ENCODE data around the gene EFNA3. TPM values are rescaled to one million over a fixed set of nuclear protein-coding genes. Genes with fewer than 3 reads are reported as not detected.

Gene EFNA3
- polyA plus RNA-seq, 1 experiment, result 0.56 TPM

GRCh38 chr1:155032886-155033285 lies 45.8 kb upstream of the EFNA3 start:
- Histone ChIP-seq H3K27ac (ENCODE audit: low read depth, low read length) (no peak overlapping the region), H3K27me3 (ENCODE audit: control insufficient read depth, insufficient read depth, low read length) (peaks cover 40% of the 10 kb centered on the region), H3K9me3 (ENCODE audit: control insufficient read depth, insufficient read depth, low read length) (no peaks in the 10 kb centered on the region), H3K4me3 (ENCODE audit: low read depth, low read length) (no peak overlapping the region)
- TF ChIP-seq, protein P1, sequence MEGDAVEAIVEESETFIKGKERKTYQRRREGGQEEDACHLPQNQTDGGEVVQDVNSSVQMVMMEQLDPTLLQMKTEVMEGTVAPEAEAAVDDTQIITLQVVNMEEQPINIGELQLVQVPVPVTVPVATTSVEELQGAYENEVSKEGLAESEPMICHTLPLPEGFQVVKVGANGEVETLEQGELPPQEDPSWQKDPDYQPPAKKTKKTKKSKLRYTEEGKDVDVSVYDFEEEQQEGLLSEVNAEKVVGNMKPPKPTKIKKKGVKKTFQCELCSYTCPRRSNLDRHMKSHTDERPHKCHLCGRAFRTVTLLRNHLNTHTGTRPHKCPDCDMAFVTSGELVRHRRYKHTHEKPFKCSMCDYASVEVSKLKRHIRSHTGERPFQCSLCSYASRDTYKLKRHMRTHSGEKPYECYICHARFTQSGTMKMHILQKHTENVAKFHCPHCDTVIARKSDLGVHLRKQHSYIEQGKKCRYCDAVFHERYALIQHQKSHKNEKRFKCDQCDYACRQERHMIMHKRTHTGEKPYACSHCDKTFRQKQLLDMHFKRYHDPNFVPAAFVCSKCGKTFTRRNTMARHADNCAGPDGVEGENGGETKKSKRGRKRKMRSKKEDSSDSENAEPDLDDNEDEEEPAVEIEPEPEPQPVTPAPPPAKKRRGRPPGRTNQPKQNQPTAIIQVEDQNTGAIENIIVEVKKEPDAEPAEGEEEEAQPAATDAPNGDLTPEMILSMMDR (IDR thresholded peaks at IDR 0.05; ENCODE audit: low read depth, low read length), result no peak
- ChIA-PET POLR2A (no interaction called here), CTCF (interaction anchor here (0.7 to 1.7 kb wide), 3 partner anchors 8 to 15 kb away, joined by 3 to 7 read pairs (median 3); no protein-coding TSS in a partner anchor)
- no peak for DNase-seq (ENCODE audit: low read depth, low spot score)

GRCh38 chr1:155033524-155033923 lies 45.1 kb upstream of the EFNA3 start, which contains the start of the genes DCST1 and DCST2:
Gene DCST1 (plus strand): TSS chr1:155033824. CDS start chr1:155034037, 213 bp downstream.
Gene DCST2 (minus strand): TSS chr1:155033781. CDS start chr1:155033701, 80 bp downstream.
- H3K27ac ChIP-seq (ENCODE audit: low read depth, low read length), result no peak within 1 kb of the TSS
- POLR2A ChIA-PET, result no interaction called here
- CTCF ChIA-PET, result interaction anchor here (1.7 kb wide), 1 partner anchor 16 kb away, joined by 7 read pairs; no protein-coding TSS in a partner anchor

DNA sequence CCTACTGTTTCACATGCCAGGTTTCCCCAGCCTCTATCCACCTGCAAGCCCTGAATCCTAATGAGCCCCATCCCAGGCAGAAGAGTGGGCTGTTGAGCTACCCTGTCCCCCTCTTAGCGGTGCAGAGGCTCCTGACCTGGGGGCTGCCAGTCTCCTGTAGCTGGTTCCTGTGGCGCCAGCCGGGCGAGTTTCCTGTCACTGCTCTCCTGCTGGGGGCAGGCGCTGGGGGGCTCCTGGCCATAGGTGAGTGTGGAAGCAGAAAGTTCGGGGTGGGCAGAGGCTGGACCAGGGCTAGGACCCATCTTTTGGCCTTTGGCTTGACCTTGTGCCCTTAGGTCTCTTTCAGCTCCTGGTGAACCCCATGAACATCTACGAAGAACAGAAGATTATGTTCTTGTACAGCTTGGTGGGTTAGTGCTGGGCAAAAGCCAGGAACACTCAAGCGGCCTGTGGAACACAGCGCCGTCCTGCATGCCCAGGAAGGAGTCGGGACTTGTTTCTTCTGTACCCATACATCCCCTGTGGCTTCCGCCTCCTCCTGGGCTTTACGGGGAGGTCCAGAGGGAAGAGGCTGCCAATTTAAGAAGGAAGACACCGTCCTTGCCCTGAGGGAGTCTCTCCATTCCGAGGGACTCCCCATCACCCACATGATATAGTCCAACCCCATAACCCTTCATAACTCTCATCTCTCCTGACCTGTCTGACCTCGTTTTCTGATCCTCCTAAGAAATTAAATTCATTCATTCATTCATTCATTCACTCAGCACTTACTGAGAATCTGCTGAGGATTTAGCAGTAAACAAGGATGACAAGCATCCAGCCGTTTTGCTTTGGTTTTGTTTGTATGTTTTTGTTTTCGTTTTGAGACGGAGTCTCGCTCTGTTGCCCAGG lies 44.1 kb upstream of the EFNA3 start:
- ChIA-PET POLR2A (no interaction called here), CTCF (interaction anchor here (0.8 to 1.3 kb wide), 2 partner anchors 9 to 17 kb away, joined by 3 to 7 read pairs; no protein-coding TSS in a partner anchor)
- Histone ChIP-seq H3K4me3 (ENCODE audit: low read depth, low read length) (no peak overlapping the region), H3K27ac (ENCODE audit: low read depth, low read length) (no peak overlapping the region), H3K9me3 (ENCODE audit: control insufficient read depth, insufficient read depth, low read length) (no peaks in the 10 kb centered on the region), H3K27me3 (ENCODE audit: control insufficient read depth, insufficient read depth, low read length) (peaks cover 46% of the 10 kb centered on the region)
- DNase-seq (ENCODE audit: low read depth, low spot score), result no peak
- TF ChIP-seq, protein P1 (IDR thresholded peaks at IDR 0.05; ENCODE audit: low read depth, low read length), result no peak

More at GRCh38 chr1:155033524-155033923, 45.1 kb upstream of the EFNA3 start, which contains the start of the genes DCST1 and DCST2:
- DNase-seq (ENCODE audit: low read depth, low spot score), result no peak
- Histone ChIP-seq H3K27me3 (ENCODE audit: control insufficient read depth, insufficient read depth, low read length) (peaks cover 41% of the 10 kb centered on the region), H3K4me3 (ENCODE audit: low read depth, low read length) (no peak within 1 kb of the TSS), H3K9me3 (ENCODE audit: control insufficient read depth, insufficient read depth, low read length) (no peaks in the 10 kb centered on the region)
- TF ChIP-seq, protein P1 (IDR thresholded peaks at IDR 0.05; ENCODE audit: low read depth, low read length), result no peak

DNA sequence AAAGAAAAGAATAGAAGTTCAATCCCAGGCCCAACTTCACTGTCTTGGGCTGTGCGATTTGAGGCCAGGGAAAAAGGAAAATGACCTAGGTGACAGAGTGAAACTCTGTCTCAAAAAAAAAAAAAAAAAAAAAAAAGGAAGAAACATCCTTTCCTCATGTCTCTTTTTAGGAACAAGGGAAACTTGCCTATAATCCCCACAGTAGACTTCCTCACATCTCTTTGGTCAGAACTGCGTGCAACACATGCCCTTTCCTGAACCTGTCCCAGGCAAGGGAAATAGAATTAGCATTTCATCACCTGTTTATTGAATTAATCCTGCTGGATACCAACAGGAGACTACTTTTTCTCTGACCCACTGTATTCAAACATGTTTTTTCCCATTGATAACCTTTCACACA lies 42.7 kb upstream of the EFNA3 start:
- TF ChIP-seq, protein P1 (IDR thresholded peaks at IDR 0.05; ENCODE audit: low read depth, low read length), result no peak
- POLR2A ChIA-PET, result no interaction called here
- no peaks in the 10 kb centered on the region for H3K9me3 ChIP-seq (ENCODE audit: control insufficient read depth, insufficient read depth, low read length)
- no peak overlapping the region for H3K27ac ChIP-seq (ENCODE audit: low read depth, low read length)
- H3K27me3 ChIP-seq (ENCODE audit: control insufficient read depth, insufficient read depth, low read length), result peaks cover 39% of the 10 kb centered on the region
- CTCF ChIA-PET, result interaction anchor here (1.3 kb wide), 1 partner anchor 8 kb away, joined by 7 read pairs; no protein-coding TSS in a partner anchor
- no peak for DNase-seq (ENCODE audit: low read depth, low spot score)
- no peak overlapping the region for H3K4me3 ChIP-seq (ENCODE audit: low read depth, low read length)

DNA sequence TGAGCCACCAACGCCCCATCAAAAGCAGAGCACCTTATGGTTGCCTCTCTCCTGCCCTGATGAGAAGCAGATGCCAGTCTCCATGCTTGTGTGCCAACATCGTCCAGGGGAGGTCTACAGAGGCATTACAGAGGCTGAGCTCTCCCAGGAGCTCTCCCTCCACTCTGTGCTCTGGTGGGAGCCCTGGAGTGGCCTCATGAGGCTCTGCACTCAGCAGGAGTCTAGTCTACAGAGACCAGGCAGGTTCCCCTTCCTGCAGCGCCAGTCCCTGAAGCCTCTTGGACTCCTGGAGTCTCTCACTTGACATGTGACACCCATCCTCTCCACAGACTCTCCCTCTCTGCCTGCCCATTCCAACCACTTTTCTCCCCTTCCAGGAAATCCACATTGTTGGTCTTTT lies 41.6 kb upstream of the EFNA3 start:
- ChIA-PET CTCF (interaction anchor here (1.6 kb wide), 1 partner anchor 14 kb away, joined by 7 read pairs; the partner anchor contains the start of gene ADAM15), POLR2A (interaction anchor here (0.7 kb wide), 1 partner anchor 1453 kb away, joined by 11 read pairs; no protein-coding TSS in a partner anchor)

More for the DNA sequence above, 41.6 kb upstream of the EFNA3 start:
- no peaks in the 10 kb centered on the region for H3K9me3 ChIP-seq (ENCODE audit: control insufficient read depth, insufficient read depth, low read length)
- TF ChIP-seq, protein P1 (IDR thresholded peaks at IDR 0.05; ENCODE audit: low read depth, low read length), result no peak
- DNase-seq (ENCODE audit: low read depth, low spot score), result no peak
- H3K4me3 ChIP-seq (ENCODE audit: low read depth, low read length), result no peak overlapping the region
- no peak overlapping the region for H3K27ac ChIP-seq (ENCODE audit: low read depth, low read length)
- H3K27me3 ChIP-seq (ENCODE audit: control insufficient read depth, insufficient read depth, low read length), result peaks cover 40% of the 10 kb centered on the region
